NT2/D1 (cell line): ENCODE measurements around the gene PDLIM7.
A peak's percentile ranks its signal among the peaks of the same experiment; 100 is the strongest.
"Not testable (repeated sequence)": the region's sequence is repeated elsewhere in the genome, so short reads cannot be mapped to it uniquely, and the experiment has no call there.

Source experiments
- DNase-seq: peaks from one replicate; pipeline ENCODE4 v3.0.0-alpha.2; 2011; ENCODE audit warnings: low read depth, low spot score
- H3K27me3 ChIP-seq: 2 replicates; pipeline ENCODE4 v1.6.0; 2011; ENCODE audit warnings: mild to moderate bottlenecking; ENCODE audit not compliant: insufficient read length, insufficient read depth
- H3K36me3 ChIP-seq: 2 replicates; pipeline ENCODE4 v1.6.1; 2011; ENCODE audit warnings: mild to moderate bottlenecking, low read length, mixed read lengths; ENCODE audit not compliant: insufficient read depth, insufficient read length
- H3K4me1 ChIP-seq: 2 replicates; pipeline ENCODE4 v1.5.1; 2011; ENCODE audit not compliant: insufficient read depth, insufficient read length
- H3K4me3 ChIP-seq: 2 replicates; pipeline ENCODE4 v1.5.1; 2011; ENCODE audit warnings: low read depth; ENCODE audit not compliant: insufficient read length
- H3K9ac ChIP-seq: 2 replicates; pipeline ENCODE4 v1.6.0; 2011; ENCODE audit warnings: low read depth; ENCODE audit not compliant: insufficient read length
- H3K9me3 ChIP-seq: 2 replicates; pipeline ENCODE4 v1.5.1; 2011; ENCODE audit warnings: mild to moderate bottlenecking, low read length; ENCODE audit not compliant: insufficient read depth
- SUZ12 ChIP-seq: IDR thresholded peaks from 2 replicates; pipeline ENCODE4 v1.6.1; 2011; ENCODE audit not compliant: insufficient read length, insufficient read depth; ENCODE audit errors: extremely low read depth
- YY1 ChIP-seq: IDR thresholded peaks from 2 replicates; pipeline ENCODE4 v1.6.1; 2011; ENCODE audit not compliant: insufficient read length, insufficient read depth
- ZNF274 ChIP-seq: IDR thresholded peaks from 2 replicates; pipeline ENCODE4 v1.6.1; 2011; ENCODE audit warnings: mild to moderate bottlenecking, low read depth, low read length

PDLIM7 gene

DNA sequence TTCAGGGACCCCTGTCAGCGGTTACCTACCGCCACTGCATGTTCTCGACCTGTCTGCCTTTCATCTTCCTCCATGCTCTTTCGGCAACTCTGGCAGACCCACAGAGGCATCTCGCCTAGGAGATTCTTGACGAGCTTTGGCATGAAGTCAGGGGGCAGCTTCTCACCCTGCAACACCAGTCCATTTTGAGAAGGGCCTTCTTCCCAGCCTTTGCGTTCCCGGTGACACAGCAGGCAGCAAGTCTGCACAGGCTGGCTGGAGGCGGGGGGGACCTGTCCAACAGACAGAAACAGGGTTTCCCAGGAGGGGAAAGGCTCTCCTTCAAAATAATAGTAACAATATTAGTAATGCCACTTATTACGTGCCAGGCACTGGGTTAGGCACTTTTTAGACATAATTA lies 41.5 kb upstream of the PDLIM7 start:
- Histone ChIP-seq H3K4me1 (peaks cover 8% of the 10 kb centered on the region), H3K4me3 (no peak overlapping the region), H3K9me3 (no peaks in the 10 kb centered on the region), H3K27me3 (no peaks in the 10 kb centered on the region), H3K9ac (no peak overlapping the region), H3K36me3 (peaks cover 79% of the 10 kb centered on the region)
- TF ChIP-seq SUZ12 (no peak), YY1 (no peak), ZNF274 (no peak)
- no peak for DNase-seq

- peaks cover 81% of the 10 kb centered on the region for H3K36me3 ChIP-seq
- H3K9ac ChIP-seq: peak overlapping the region; percentile 13
- H3K27me3 ChIP-seq: no peaks in the 10 kb centered on the region
- no peaks in the 10 kb centered on the region for H3K9me3 ChIP-seq
- H3K4me3 ChIP-seq: no peak overlapping the region
- H3K4me1 ChIP-seq: peaks cover 8% of the 10 kb centered on the region
- no peak for TF ChIP-seq ZNF274
- no peak for TF ChIP-seq SUZ12
- TF ChIP-seq YY1: no peak
- DNase-seq: no peak
These were observed 40.3 kb upstream of the PDLIM7 start for GRCh38 chr5:177537389-177538361.

DNA sequence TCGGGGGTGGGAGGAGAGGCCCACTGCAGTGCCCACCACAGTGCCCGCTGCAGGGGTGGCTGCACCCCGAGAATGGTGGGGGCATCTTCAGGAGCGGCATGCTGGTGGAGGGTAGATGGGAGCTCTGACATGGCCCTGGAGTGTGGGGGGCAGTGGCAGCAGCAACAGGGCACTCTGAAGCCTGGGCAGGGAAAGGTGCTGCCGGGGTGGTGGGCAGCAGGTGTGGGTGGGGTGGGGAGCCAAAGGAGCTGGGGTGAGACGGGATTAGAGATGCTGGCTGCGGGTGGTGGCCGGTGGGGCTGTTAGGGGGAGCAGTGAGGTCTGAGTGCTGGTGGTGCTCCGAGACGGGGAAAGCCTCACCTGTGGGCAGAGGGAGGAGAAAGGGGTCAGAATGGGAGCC lies 39.0 kb upstream of the PDLIM7 start:
- Histone ChIP-seq H3K27me3 (no peaks in the 10 kb centered on the region), H3K4me3 (no peak overlapping the region), H3K4me1 (peaks cover 8% of the 10 kb centered on the region), H3K9ac (no peak overlapping the region), H3K36me3 (peaks cover 85% of the 10 kb centered on the region), H3K9me3 (no peaks in the 10 kb centered on the region)
- no peak for TF ChIP-seq YY1
- DNase-seq: no peak

DNA sequence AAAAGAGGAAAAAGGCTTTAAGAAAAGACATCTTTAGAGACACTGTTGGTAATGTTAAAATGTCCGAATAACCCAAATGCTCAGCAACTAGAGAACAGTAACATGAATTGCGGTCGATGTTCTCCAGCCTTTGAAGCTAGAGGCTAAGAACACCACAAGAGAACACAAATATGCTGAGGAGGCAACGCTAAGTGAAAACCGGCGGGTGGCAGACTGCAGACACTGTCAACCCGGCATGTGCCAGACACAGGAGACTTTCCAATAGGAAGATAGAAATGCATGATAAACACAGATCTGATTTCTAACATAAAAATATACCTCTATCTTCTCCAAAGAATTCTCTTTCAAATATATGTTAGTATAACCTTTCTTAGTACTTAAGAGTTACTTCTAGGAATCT lies 37.7 kb upstream of the PDLIM7 start:
- Histone ChIP-seq H3K9ac (no peak overlapping the region), H3K36me3 (peaks cover 92% of the 10 kb centered on the region), H3K27me3 (no peaks in the 10 kb centered on the region), H3K4me3 (no peak overlapping the region), H3K4me1 (peaks cover 8% of the 10 kb centered on the region), H3K9me3 (no peaks in the 10 kb centered on the region)
- TF ChIP-seq ZNF274: no peak
- no peak for TF ChIP-seq SUZ12
- no peak for TF ChIP-seq YY1
- no peak for DNase-seq

GRCh38 chr5:177534433-177534832 lies 37.0 kb upstream of the PDLIM7 start:
- H3K9me3 ChIP-seq, H3K4me1 ChIP-seq, H3K27me3 ChIP-seq, H3K4me3 ChIP-seq, H3K9ac ChIP-seq, DNase-seq: not testable (repeated sequence)
- H3K36me3 ChIP-seq: peaks cover 95% of the 10 kb centered on the region

- H3K4me1 ChIP-seq: no peaks in the 10 kb centered on the region
- peaks cover 97% of the 10 kb centered on the region for H3K36me3 ChIP-seq
- H3K9me3 ChIP-seq: no peaks in the 10 kb centered on the region
- H3K4me3 ChIP-seq: no peak overlapping the region
- TF ChIP-seq ZNF274 (no peak), YY1 (no peak), SUZ12 (no peak)
- H3K27me3 ChIP-seq: no peaks in the 10 kb centered on the region
- DNase-seq: no peak
- H3K9ac ChIP-seq: no peak overlapping the region
These were observed 34.0 kb upstream of the PDLIM7 start for GRCh38 chr5:177531209-177531940.

DNA sequence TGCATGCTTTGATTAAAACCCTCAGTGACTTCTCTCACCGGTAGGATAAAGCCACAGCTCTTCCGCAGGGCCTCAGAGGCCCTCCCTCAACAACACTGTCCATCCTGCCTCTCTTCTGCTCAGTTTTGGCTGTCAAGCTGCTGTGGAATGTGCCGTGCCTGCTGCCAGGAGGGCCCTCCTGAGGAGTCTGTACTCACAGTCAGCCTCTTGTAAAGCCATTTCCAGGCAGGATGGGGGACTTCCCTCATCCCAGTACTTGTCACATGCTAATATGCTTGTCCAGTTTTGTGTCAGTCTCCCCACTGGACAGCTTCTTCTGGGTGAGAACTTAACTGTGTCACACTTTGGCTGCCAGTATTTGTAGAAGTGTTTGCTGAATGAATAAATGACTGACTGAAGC lies 33.2 kb upstream of the PDLIM7 start:
- H3K4me1 ChIP-seq: no peaks in the 10 kb centered on the region
- TF ChIP-seq YY1: no peak
- TF ChIP-seq ZNF274: no peak
- no peak for TF ChIP-seq SUZ12
- no peak for DNase-seq
- H3K4me3 ChIP-seq: no peak overlapping the region
- H3K27me3 ChIP-seq: no peaks in the 10 kb centered on the region
- no peak overlapping the region for H3K9ac ChIP-seq
- no peaks in the 10 kb centered on the region for H3K9me3 ChIP-seq
- peaks cover 97% of the 10 kb centered on the region for H3K36me3 ChIP-seq
